GM12892 (cell line): ENCODE measurements around the gene SH3RF3.

Experiments used
- POLR2A ChIP-seq: IDR thresholded peaks from 2 replicates; pipeline ENCODE4 v1.6.1; 2011; ENCODE audit warnings: low read depth, low read length, control low read depth
- POLR2AphosphoS5 ChIP-seq: IDR thresholded peaks from 2 replicates; pipeline ENCODE4 v1.6.1; 2011; ENCODE audit warnings: low read depth, low read length, control low read depth

DNA sequence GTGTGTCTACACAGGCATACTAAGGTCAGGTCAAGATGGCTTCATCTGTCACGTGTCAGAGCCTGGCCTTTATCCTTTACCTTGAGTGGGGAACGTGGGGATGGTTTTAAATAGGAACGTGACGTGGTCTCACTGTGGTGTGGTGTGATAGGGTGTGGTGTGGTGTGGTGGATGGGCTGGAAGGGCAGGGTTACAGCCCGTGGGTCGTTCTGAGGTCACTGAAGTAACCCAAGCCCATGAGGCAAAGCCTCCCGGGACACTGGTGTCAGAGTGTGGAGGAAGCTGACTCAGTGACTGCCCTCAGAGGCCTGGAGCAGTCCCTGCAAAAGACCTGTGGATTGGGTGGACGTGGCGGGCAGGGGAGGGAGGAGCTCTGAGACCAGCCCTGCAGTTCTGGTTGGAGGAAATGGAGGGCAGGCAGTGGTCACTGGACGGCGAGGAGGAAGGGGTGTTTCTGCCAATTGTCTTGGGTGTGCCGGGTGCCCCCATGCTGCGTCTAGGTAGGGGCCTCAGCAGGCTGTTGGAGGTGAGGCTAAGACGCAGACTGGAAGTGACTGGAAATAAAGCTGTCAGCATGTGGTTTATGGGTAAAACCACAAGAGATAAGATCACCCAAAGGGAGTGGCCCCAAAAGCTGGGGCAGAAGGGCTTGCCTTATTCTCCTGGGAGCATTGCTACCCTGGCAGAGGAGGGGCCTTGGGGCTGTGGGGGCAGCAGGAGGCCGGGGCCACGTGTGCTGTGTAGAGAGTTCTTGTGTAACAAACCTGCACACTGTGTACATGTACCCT is 84.8 kb downstream of the SH3RF3 start:
- TF ChIP-seq POLR2A (no peak), POLR2AphosphoS5 (no peak)
